GM23338 (cell line): ENCODE measurements around the gene PPARD. TPM values are rescaled to one million over a fixed set of nuclear protein-coding genes. Genes with fewer than 3 reads are reported as not detected.

ENCODE experiments used
- ATAC-seq: fragments of 200-7000 bp; cut with Tn5 transposase; 3 replicates; pipeline ENCODE4 v1.9.1; 2020
- DNase-seq: peaks from one replicate; pipeline ENCODE4 v3.0.0-alpha.2; 2015; ENCODE audit warnings: low spot score
- H2AFZ ChIP-seq: fragments of 200-600 bp; sonication (generic); 2 replicates; pipeline ENCODE4 v1.8.0; 2016; ENCODE audit warnings: antibody characterized with exemption, mild to moderate bottlenecking, moderate library complexity
- H3F3A ChIP-seq: fragments of 200-600 bp; sonication (generic); replicated peaks from 2 replicates; pipeline ENCODE4 v1.8.0; 2017; ENCODE audit warnings: antibody characterized with exemption, mixed run types, low read depth
- H3K27ac ChIP-seq: fragments of 200-600 bp; sonication (generic); 2 replicates; pipeline ENCODE4 v1.6.1; 2016; ENCODE audit warnings: low read depth
- H3K27me3 ChIP-seq: fragments of 200-600 bp; sonication (generic); 2 replicates; pipeline ENCODE4 v1.8.0; 2016; ENCODE audit warnings: mild to moderate bottlenecking, mixed run types, moderate library complexity; ENCODE audit not compliant: insufficient read depth
- H3K36me3 ChIP-seq: fragments of 200-600 bp; sonication (generic); 2 replicates; pipeline ENCODE4 v1.8.0; 2016; ENCODE audit warnings: mild to moderate bottlenecking; ENCODE audit not compliant: insufficient read depth
- H3K4me1 ChIP-seq: fragments of 200-600 bp; sonication (generic); 2 replicates; pipeline ENCODE4 v1.8.0; 2016; ENCODE audit warnings: mild to moderate bottlenecking, moderate library complexity; ENCODE audit not compliant: insufficient read depth
- H3K4me2 ChIP-seq: fragments of 200-600 bp; sonication (generic); 2 replicates; pipeline ENCODE4 v1.7.1; 2017; ENCODE audit warnings: mixed run types
- H3K4me3 ChIP-seq: fragments of 200-600 bp; sonication (generic); 2 replicates; pipeline ENCODE4 v1.6.1; 2016; ENCODE audit warnings: mixed run types
- H3K79me2 ChIP-seq: fragments of 200-600 bp; sonication (generic); replicated peaks from 2 replicates; pipeline ENCODE4 v1.8.0; 2017; ENCODE audit warnings: mild to moderate bottlenecking; ENCODE audit not compliant: insufficient read depth
- H3K9me2 ChIP-seq: fragments of 200-600 bp; sonication (generic); 2 replicates; pipeline ENCODE4 v1.8.0; 2017; ENCODE audit not compliant: insufficient read depth
- H4K20me1 ChIP-seq: fragments of 200-600 bp; sonication (generic); replicated peaks from 2 replicates; pipeline ENCODE4 v1.8.0; 2017; ENCODE audit warnings: mild to moderate bottlenecking; ENCODE audit not compliant: insufficient read depth
- H3K27ac Mint-ChIP-seq: 2 replicates; pipeline ENCODE4 v1.8.0; 2020; ENCODE audit warnings: inconsistent platforms, mild to moderate bottlenecking, moderate library complexity, mixed read lengths
- H3K27me3 Mint-ChIP-seq: 3 replicates; pipeline ENCODE4 v1.8.0; 2022; ENCODE audit warnings: low read depth, mild to moderate bottlenecking, moderate library complexity, mixed read lengths, inconsistent platforms; ENCODE audit not compliant: insufficient read depth, poor library complexity
- H3K36me3 Mint-ChIP-seq: 3 replicates; pipeline ENCODE4 v1.8.0; 2021; ENCODE audit warnings: low read depth, mild to moderate bottlenecking, inconsistent platforms, moderate library complexity, mixed read lengths
- H3K4me1 Mint-ChIP-seq: 3 replicates; pipeline ENCODE4 v1.8.0; 2020; ENCODE audit warnings: mild to moderate bottlenecking, inconsistent platforms, mixed read lengths
- H3K4me3 Mint-ChIP-seq: 3 replicates; pipeline ENCODE4 v1.8.0; 2021; ENCODE audit warnings: moderate library complexity, mild to moderate bottlenecking, inconsistent platforms, mixed read lengths
- H3K9me3 Mint-ChIP-seq: 3 replicates; pipeline ENCODE4 v1.8.0; 2020; ENCODE audit warnings: moderate library complexity, mild to moderate bottlenecking, inconsistent platforms, mixed read lengths
- CREB1 ChIP-seq: fragments of 250-450 bp; sonication (Bioruptor Pico); IDR thresholded peaks from 2 replicates; pipeline ENCODE4 v1.5.0; 2020; ENCODE audit warnings: low read depth, mild to moderate bottlenecking, moderate library complexity
- CTCF ChIP-seq, 2 experiments: fragments of 200-600 bp in 1 of 2; sonication (generic) in 1 of 2; conservative IDR thresholded peaks; 2 replicates each; pipeline versions ENCODE4 v1.5.1 to v1.6.1; 2016 to 2017; ENCODE audit warnings: antibody characterized with exemption in 2 of 2, low read depth in 2 of 2, mild to moderate bottlenecking in 2 of 2, moderate library complexity in 1 of 2
- ETS1 ChIP-seq: IDR thresholded peaks from 2 replicates; pipeline ENCODE4 v1.6.1; 2016; ENCODE audit warnings: antibody characterized with exemption
- EZH2 ChIP-seq: fragments of 200-600 bp; sonication (generic); IDR thresholded peaks from one replicate; pipeline ENCODE4 v1.8.0; 2017; ENCODE audit warnings: antibody characterized with exemption, mild to moderate bottlenecking, low read depth; ENCODE audit not compliant: unreplicated experiment
- EZH2phosphoT487 ChIP-seq: fragments of 200-600 bp; sonication (generic); IDR thresholded peaks from one replicate; pipeline ENCODE4 v1.8.1; 2018; ENCODE audit warnings: antibody characterized with exemption; ENCODE audit not compliant: unreplicated experiment
- JUNB ChIP-seq: IDR thresholded peaks from one replicate; pipeline ENCODE4 v1.6.1; 2016; ENCODE audit warnings: antibody characterized with exemption; ENCODE audit not compliant: unreplicated experiment
- NANOG ChIP-seq: IDR thresholded peaks from 2 replicates; pipeline ENCODE4 v1.6.1; 2016; ENCODE audit warnings: antibody characterized with exemption, borderline replicate concordance
- POLR2AphosphoS5 ChIP-seq: IDR thresholded peaks from 2 replicates; pipeline ENCODE4 v1.6.1; 2016; ENCODE audit warnings: antibody characterized with exemption, low read depth
- REST ChIP-seq: IDR thresholded peaks from one replicate; pipeline ENCODE4 v1.6.1; 2018; ENCODE audit warnings: antibody characterized with exemption; ENCODE audit not compliant: unreplicated experiment
- STAT1 ChIP-seq: IDR thresholded peaks from one replicate; pipeline ENCODE4 v1.6.1; 2016; ENCODE audit warnings: antibody characterized with exemption; ENCODE audit not compliant: unreplicated experiment
- ZNF114 ChIP-seq: fragments of 250-450 bp; sonication (Bioruptor Pico); IDR thresholded peaks from 2 replicates; pipeline ENCODE4 v1.5.0; 2020; ENCODE audit warnings: mild to moderate bottlenecking, moderate library complexity
- ZNF331 ChIP-seq: fragments of 250-450 bp; sonication (Bioruptor Pico); IDR thresholded peaks from 2 replicates; pipeline ENCODE4 v1.5.0; 2020; ENCODE audit warnings: low read depth, mild to moderate bottlenecking, moderate library complexity
- ZNF462 ChIP-seq: fragments of 250-450 bp; sonication (Bioruptor Pico); IDR thresholded peaks from 2 replicates; pipeline ENCODE4 v1.5.0; 2020; ENCODE audit warnings: mild to moderate bottlenecking, moderate library complexity
- polyA plus RNA-seq: library from polyadenylated mRNA; unstranded; fragments of >200 nt; fragmentation: Nextera tagmentation; extraction: Ambion mirVana; gene quantifications from 2 replicates; pipeline ENCODE4 v1.2.1, GENCODE V29; 2016
- total RNA-seq: library from RNA; depleted of rRNA; stranded (reverse); fragments of >200 nt; shearing (Covaris generic); gene quantifications from 2 replicates; pipeline ENCODE4 v1.2.3, GENCODE V29; 2014

Gene PPARD
- total and polyA plus RNA-seq, 2 experiments from 2014 or later = 5.1 to 9.7 TPM

GRCh38 chr6:35357677-35358076 lies 15.3 kb downstream of the PPARD start:
- no peaks in the 10 kb centered on the region; the same call in 1 of the 2 replicates for H4K20me1 ChIP-seq
- no peaks in the 10 kb centered on the region for H3F3A ChIP-seq
- H3K4me2 ChIP-seq = no peak overlapping the region
- H3K27ac ChIP-seq = no peak overlapping the region
- H3K9me3 Mint-ChIP-seq = no peaks in the 10 kb centered on the region
- ATAC-seq (no peak), DNase-seq (no peak)
- H3K9me2 ChIP-seq = no peaks in the 10 kb centered on the region
- peaks cover 2% of the 10 kb centered on the region for H3K27me3 Mint-ChIP-seq
- 0 out of 2 replicates have a peak, but pooled peaks cover 3% of the 10 kb centered on the region for H3K36me3 ChIP-seq
- no peak overlapping the region for H3K27ac Mint-ChIP-seq
- TF ChIP-seq REST = no peak
- TF ChIP-seq JUNB = no peak
- no peak for TF ChIP-seq STAT1
- no peak for TF ChIP-seq POLR2AphosphoS5
- no peak for TF ChIP-seq EZH2
- TF ChIP-seq EZH2phosphoT487 = no peak
- no peak for TF ChIP-seq ZNF462
- no peak for TF ChIP-seq ZNF331
- TF ChIP-seq ZNF114 = no peak
- no peak for TF ChIP-seq NANOG
- TF ChIP-seq CTCF (conservative IDR thresholded peaks at IDR 0.05; ENCODE audit: low read depth in 2 of 2) = no peak
- TF ChIP-seq CREB1 (CRISPR knock-in tag) = no peak
- no peak for TF ChIP-seq ETS1
- peaks cover 18% of the 10 kb centered on the region for H3K4me1 ChIP-seq
- H3K36me3 Mint-ChIP-seq = peaks cover 28% of the 10 kb centered on the region
- H2AFZ ChIP-seq = no peak overlapping the region
- no peak overlapping the region for H3K4me3 Mint-ChIP-seq
- peaks cover 30% of the 10 kb centered on the region for H3K4me1 Mint-ChIP-seq
- H3K4me3 ChIP-seq = no peak overlapping the region
- H3K27me3 ChIP-seq = no peaks in the 10 kb centered on the region
- H3K79me2 ChIP-seq = 0 out of 2 replicates have a peak, but pooled peaks cover 3% of the 10 kb centered on the region
